PC-3 (cell line): ENCODE measurements around the gene PLCB2. TPM values are rescaled to one million over a fixed set of nuclear protein-coding genes. Genes with fewer than 3 reads are reported as not detected.

Experiments used
- ATAC-seq: fragments of 200-7000 bp; cut with Tn5 transposase; 2 replicates; pipeline ENCODE4 v1.9.1; 2020; ENCODE audit warnings: mild to moderate bottlenecking, moderate library complexity
- BruUV-seq: library from RNA; stranded (reverse); fragments of 400-500 nt; replicated peaks from 2 replicates; lab custom pipeline; 2021; lab: Mats Ljungman, UMichigan
- CTCF ChIA-PET: fragments of 300-600 bp; sonication (Branson Sonifier 250); formaldehyde crosslinking; loops from one replicate; lab custom pipeline; 2022; ENCODE audit warnings: antibody characterized with exemption; lab: Charles Lee
- POLR2A ChIA-PET: fragments of 300-600 bp; sonication (Branson Sonifier 250); formaldehyde crosslinking; loops from one replicate; lab custom pipeline; 2022; ENCODE audit warnings: antibody characterized with exemption; ENCODE audit not compliant: unreplicated experiment; lab: Charles Lee
- DNase-seq: peaks from one replicate; pipeline ENCODE4 v3.0.0-alpha.2; 2015
- H2AFZ ChIP-seq: fragments of 300-600 bp; sonication (generic); 2 replicates; pipeline ENCODE4 v1.6.0; 2016; ENCODE audit warnings: antibody characterized with exemption, low read length
- H3F3A ChIP-seq: fragments of 300-600 bp; sonication (generic); one replicate; pipeline ENCODE4 v1.6.0; 2017; ENCODE audit warnings: antibody characterized with exemption, low read length, control low read depth, mild to moderate bottlenecking; ENCODE audit not compliant: unreplicated experiment
- H3K27ac ChIP-seq: fragments of 300-600 bp; sonication (generic); 2 replicates; pipeline ENCODE4 v1.5.1; 2016; ENCODE audit warnings: mild to moderate bottlenecking, low read length
- H3K27me3 ChIP-seq: fragments of 300-600 bp; sonication (generic); 2 replicates; pipeline ENCODE4 v1.6.1; 2016; ENCODE audit warnings: low read length, mixed read lengths
- H3K36me3 ChIP-seq: fragments of 300-600 bp; sonication (generic); 2 replicates; pipeline ENCODE4 v1.6.1; 2016; ENCODE audit warnings: low read depth, mixed run types, low read length, mixed read lengths
- H3K4me1 ChIP-seq: fragments of 300-600 bp; sonication (generic); 2 replicates; pipeline ENCODE4 v1.5.1; 2016; ENCODE audit warnings: low read length; ENCODE audit not compliant: insufficient read depth
- H3K4me2 ChIP-seq: fragments of 300-600 bp; sonication (generic); 2 replicates; pipeline ENCODE4 v1.6.0; 2016; ENCODE audit warnings: low read length
- H3K4me3 ChIP-seq: fragments of 300-600 bp; sonication (generic); 2 replicates; pipeline ENCODE4 v1.5.1; 2016; ENCODE audit warnings: mild to moderate bottlenecking, low read length, mixed read lengths
- H3K79me2 ChIP-seq: fragments of 300-600 bp; sonication (generic); 2 replicates; pipeline ENCODE4 v1.6.1; 2017; ENCODE audit warnings: low read length, mixed read lengths
- H3K9ac ChIP-seq: fragments of 300-600 bp; sonication (generic); 2 replicates; pipeline ENCODE4 v1.6.0; 2016; ENCODE audit warnings: mild to moderate bottlenecking, low read length
- H3K9me2 ChIP-seq: fragments of 300-600 bp; sonication (generic); replicated peaks from 2 replicates; pipeline ENCODE4 v1.6.1; 2016; ENCODE audit warnings: mixed run types, low read length, mixed read lengths
- H3K9me3 ChIP-seq: fragments of 300-600 bp; sonication (generic); 2 replicates; pipeline ENCODE4 v1.6.1; 2016; ENCODE audit warnings: low read length, mixed read lengths
- H4K20me1 ChIP-seq: fragments of 300-600 bp; sonication (generic); 2 replicates; pipeline ENCODE4 v1.6.1; 2016; ENCODE audit warnings: low read length, mixed read lengths
- CTCF ChIP-seq: fragments of 300-600 bp; sonication (generic); conservative IDR thresholded peaks from 2 replicates; pipeline ENCODE4 v1.5.1; 2017; ENCODE audit warnings: antibody characterized with exemption, low read depth, mild to moderate bottlenecking, low read length
- EZH2 ChIP-seq: fragments of 300-600 bp; sonication (generic); IDR thresholded peaks from one replicate; pipeline ENCODE4 v1.6.1; 2017; ENCODE audit warnings: antibody characterized with exemption, mild to moderate bottlenecking, low read length; ENCODE audit not compliant: unreplicated experiment
- EZH2phosphoT487 ChIP-seq: fragments of 300-600 bp; sonication (generic); IDR thresholded peaks from 2 replicates; pipeline ENCODE4 v1.6.1; 2018; ENCODE audit warnings: mild to moderate bottlenecking, antibody characterized with exemption, low read length, borderline replicate concordance
- intact Hi-C: fragments of 100-400 bp; cut with micrococcal nuclease; formaldehyde crosslinking; loops from 2 replicates; pipeline ENCODE4 v1.9.0; 2023
- total RNA-seq: library from RNA; depleted of rRNA; stranded (reverse); fragments of >200 nt; gene quantifications from 2 replicates; pipeline ENCODE4 v1.2.3, GENCODE V29; 2014; rRNA removed

The PLCB2 gene
- total RNA-seq, 1 experiment from 2014 or later, result 3.2 TPM

GRCh38 chr15:40238532-40239403 lies 69.0 kb downstream of the PLCB2 start, which contains the start of gene PAK6:
Gene PAK6 (plus strand): TSS chr15:40239063. CDS start chr15:40264786, 25,723 bp downstream.
- no peaks in the 10 kb centered on the region for H3K9me3 ChIP-seq
- peak within 1 kb of the TSS; percentile 87 for H2AFZ ChIP-seq
- CTCF ChIA-PET, result interaction anchor here (0.6 to 1.9 kb wide), 9 partner anchors 11 to 184 kb away, joined by 3 to 16 read pairs (median 7); no protein-coding TSS in a partner anchor
- H3F3A ChIP-seq, result peaks cover 5% of the 10 kb centered on the region
- POLR2A ChIA-PET, result interaction anchor here (0.5 to 1.1 kb wide), 5 partner anchors 11 to 456 kb away, joined by 3 to 7 read pairs (median 4); partner anchors contain the start of gene FSIP1
- peak within 1 kb of the TSS; percentile 93 for H3K4me2 ChIP-seq
- H3K27me3 ChIP-seq, result no peaks in the 10 kb centered on the region
- no peaks in the 10 kb centered on the region for H3K9me2 ChIP-seq
- H3K79me2 ChIP-seq, result no peaks in the 10 kb centered on the region
- no peaks in the 10 kb centered on the region for H4K20me1 ChIP-seq
- peak within 1 kb of the TSS; percentile 67 for H3K4me3 ChIP-seq
- H3K4me1 ChIP-seq, result peaks cover 32% of the 10 kb centered on the region
- peak within 1 kb of the TSS; percentile 54; the same call in 1 of the 2 replicates for H3K9ac ChIP-seq
- peak; percentile 91 for ATAC-seq
- TF ChIP-seq EZH2, result no peak
- TF ChIP-seq EZH2phosphoT487, result peak; percentile 62
- TF ChIP-seq CTCF, result no peak
- intact Hi-C loops, result loop anchor here (5.0 kb wide), 1 partner anchor 34 kb away; no protein-coding TSS in a partner anchor
- TSS peak; percentile 27 for BruUV-seq
- H3K27ac ChIP-seq, result peak within 1 kb of the TSS; percentile 34
- no peaks in the 10 kb centered on the region for H3K36me3 ChIP-seq
- peak; percentile 93 for DNase-seq

Other genes with a start within 250 kb of the PLCB2 start
- gene BMF, start 199.1 kb downstream of the PLCB2 start, total RNA-seq, result 0.95 and 5.2 TPM in 2 replicates
- gene BUB1B, start 146.9 kb downstream of the PLCB2 start, total RNA-seq, result 73.0 and 96.4 TPM in 2 replicates
- gene PAK6, start 68.9 kb downstream of the PLCB2 start, total RNA-seq, result 30.4 TPM in 2 replicates
- 1.2 and 1.4 TPM in 2 replicates for gene ANKRD63, start 24.9 kb downstream of the PLCB2 start, total RNA-seq
- gene INAFM2, start 15.8 kb upstream of the PLCB2 start, total RNA-seq, result 22.1 and 32.1 TPM in 2 replicates
- gene CCDC9B, start 33.0 kb upstream of the PLCB2 start, total RNA-seq, result 56.1 and 101 TPM in 2 replicates
- gene PHGR1, start 43.1 kb upstream of the PLCB2 start, total RNA-seq, result not detected in 2 replicates
- gene DISP2, start 50.3 kb upstream of the PLCB2 start, total RNA-seq, result 0.87 and 2.7 TPM in 2 replicates
- gene KNSTRN, start 74.8 kb upstream of the PLCB2 start, total RNA-seq, result 115 and 125 TPM in 2 replicates
- 58.9 and 59.4 TPM in 2 replicates for gene IVD, start 97.9 kb upstream of the PLCB2 start, total RNA-seq
- gene BAHD1, start 133.0 kb upstream of the PLCB2 start, total RNA-seq, result 18.8 and 19.9 TPM in 2 replicates
- gene CHST14, start 163.0 kb upstream of the PLCB2 start, total RNA-seq, result 12.2 and 13.0 TPM in 2 replicates